ENCODE measurements around the gene FAM193B. TPM values are rescaled to one million over a fixed set of nuclear protein-coding genes. Genes with fewer than 3 reads are reported as not detected.
A peak's percentile ranks its signal among the peaks of the same experiment; 100 is the strongest.

FAM193B gene
- total RNA-seq, 3 donors from 2014 or later (not counting 1 experiment from before 2014, with no cell fraction given), result 203 to 235 (median 216) TPM

DNA sequence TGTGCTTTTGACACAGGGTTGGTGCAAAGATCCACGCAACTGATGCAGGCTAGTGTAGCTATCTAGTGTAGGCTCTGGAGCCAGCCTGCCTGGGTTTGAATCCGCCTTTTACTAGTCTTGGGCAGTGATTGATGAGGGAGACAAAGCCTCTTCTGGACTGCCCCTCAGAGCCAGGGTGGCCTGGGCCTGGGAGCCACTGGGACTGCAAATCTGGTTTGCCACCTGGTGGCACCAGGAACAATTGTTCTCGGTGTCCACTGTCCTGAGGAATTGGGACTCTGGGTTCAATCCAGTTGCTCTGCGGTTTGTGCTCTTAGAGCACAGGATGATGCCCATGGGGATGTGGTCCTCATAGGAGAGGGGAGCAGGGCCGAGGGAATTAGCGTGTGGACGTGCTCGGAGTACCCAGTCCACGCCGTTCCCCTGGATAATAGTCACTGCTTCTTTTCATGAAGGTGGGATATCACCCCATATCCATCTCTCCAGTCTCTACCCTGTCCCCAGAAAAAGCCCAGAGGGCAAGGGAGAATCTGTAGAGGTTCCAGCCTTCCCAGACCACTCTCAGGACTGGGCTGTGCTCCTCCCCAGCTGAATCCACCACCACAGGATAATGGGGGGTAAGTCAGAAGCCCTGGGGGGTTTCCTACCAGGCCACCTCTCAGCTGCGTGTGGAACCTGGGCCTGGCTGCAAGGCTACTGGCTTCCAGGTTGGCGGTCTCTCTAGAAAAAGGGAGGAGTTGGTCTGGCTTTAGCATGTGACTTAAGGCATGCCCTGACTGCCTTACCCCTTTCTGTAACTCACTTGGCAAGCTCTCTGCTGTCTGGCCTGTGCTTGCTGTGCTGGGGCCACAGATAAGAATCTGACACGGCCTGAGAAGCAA, 47.5 kb upstream of the FAM193B start:
- 97% methylated on average over 9 of the region's 13 CpGs for WGBS (ENCODE audit: insufficient coverage)
- no peak overlapping the region for H3K4me3 ChIP-seq (ENCODE audit: low read length)
- Mint-ChIP-seq H3K36me3 (no peaks in the 10 kb centered on the region), H3K27ac (no peak overlapping the region), H3K4me3 (peak overlapping the region; percentile 92), H3K9me3 (no peaks in the 10 kb centered on the region), H3K27me3 (ENCODE audit: low read depth in 2 of 2) (no peaks in the 10 kb centered on the region), H3K4me1 (peaks cover 29 to 47% of the 10 kb centered on the region in 2 donors)
- intact Hi-C loops (cut with micrococcal nuclease), result no loop called here
- no peak for DNase-seq
- no peak for ATAC-seq
- no peaks in the 10 kb centered on the region for H3K36me3 ChIP-seq (ENCODE audit: control insufficient read depth, insufficient read depth, low read length)
- peaks cover 21% of the 10 kb centered on the region for H3K4me1 ChIP-seq (ENCODE audit: control insufficient read depth, insufficient read depth, low read length)
- H3K27ac ChIP-seq (ENCODE audit: low read length), result no peak overlapping the region
- H3K9me3 ChIP-seq (ENCODE audit: control insufficient read depth, insufficient read depth, low read length), result no peaks in the 10 kb centered on the region
- no peaks in the 10 kb centered on the region for H3K27me3 ChIP-seq (ENCODE audit: control insufficient read depth, insufficient read depth, low read length)
- TF ChIP-seq, protein P1, sequence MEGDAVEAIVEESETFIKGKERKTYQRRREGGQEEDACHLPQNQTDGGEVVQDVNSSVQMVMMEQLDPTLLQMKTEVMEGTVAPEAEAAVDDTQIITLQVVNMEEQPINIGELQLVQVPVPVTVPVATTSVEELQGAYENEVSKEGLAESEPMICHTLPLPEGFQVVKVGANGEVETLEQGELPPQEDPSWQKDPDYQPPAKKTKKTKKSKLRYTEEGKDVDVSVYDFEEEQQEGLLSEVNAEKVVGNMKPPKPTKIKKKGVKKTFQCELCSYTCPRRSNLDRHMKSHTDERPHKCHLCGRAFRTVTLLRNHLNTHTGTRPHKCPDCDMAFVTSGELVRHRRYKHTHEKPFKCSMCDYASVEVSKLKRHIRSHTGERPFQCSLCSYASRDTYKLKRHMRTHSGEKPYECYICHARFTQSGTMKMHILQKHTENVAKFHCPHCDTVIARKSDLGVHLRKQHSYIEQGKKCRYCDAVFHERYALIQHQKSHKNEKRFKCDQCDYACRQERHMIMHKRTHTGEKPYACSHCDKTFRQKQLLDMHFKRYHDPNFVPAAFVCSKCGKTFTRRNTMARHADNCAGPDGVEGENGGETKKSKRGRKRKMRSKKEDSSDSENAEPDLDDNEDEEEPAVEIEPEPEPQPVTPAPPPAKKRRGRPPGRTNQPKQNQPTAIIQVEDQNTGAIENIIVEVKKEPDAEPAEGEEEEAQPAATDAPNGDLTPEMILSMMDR (IDR thresholded peaks at IDR 0.05), result no peak

DNA sequence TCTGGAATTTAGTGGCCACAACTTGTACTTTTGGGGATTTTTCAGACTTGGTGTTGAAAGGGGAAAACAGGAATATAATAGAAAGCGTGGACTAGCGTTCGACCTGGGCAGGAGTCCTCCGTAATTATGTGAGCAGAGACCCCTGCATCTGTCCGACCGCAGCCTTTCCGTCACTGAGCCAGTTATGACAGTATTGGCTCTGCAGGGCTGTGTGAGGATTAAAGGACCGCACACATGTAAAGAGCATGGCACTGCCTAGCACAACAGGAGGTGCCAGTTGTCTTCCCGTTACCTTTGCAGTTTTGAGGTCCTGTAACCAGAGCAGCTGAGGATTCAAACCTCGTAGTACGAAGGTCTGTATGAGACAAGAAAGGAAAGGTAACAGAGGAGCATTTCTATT, 46.8 kb upstream of the FAM193B start:
- no peak overlapping the region for H3K27ac ChIP-seq (ENCODE audit: low read length)
- no peaks in the 10 kb centered on the region for H3K36me3 Mint-ChIP-seq
- H3K4me1 ChIP-seq (ENCODE audit: control insufficient read depth, insufficient read depth, low read length), result peaks cover 21% of the 10 kb centered on the region
- H3K4me3 Mint-ChIP-seq, result peak overlapping the region; percentile 92
- H3K9me3 ChIP-seq (ENCODE audit: control insufficient read depth, insufficient read depth, low read length), result no peaks in the 10 kb centered on the region
- peaks cover 29 to 44% of the 10 kb centered on the region in 2 donors for H3K4me1 Mint-ChIP-seq
- peaks cover 4% of the 10 kb centered on the region for H3K36me3 ChIP-seq (ENCODE audit: control insufficient read depth, insufficient read depth, low read length)
- H3K27me3 Mint-ChIP-seq (ENCODE audit: low read depth in 2 of 2), result no peaks in the 10 kb centered on the region
- TF ChIP-seq, protein P1 (IDR thresholded peaks at IDR 0.05), result no peak
- ATAC-seq (no peak), DNase-seq (no peak)
- 97% methylated on average over 11 of the region's 11 CpGs for WGBS (ENCODE audit: insufficient coverage)
- intact Hi-C loops (cut with micrococcal nuclease), result no loop called here
- no peak overlapping the region for H3K4me3 ChIP-seq (ENCODE audit: low read length)
- peak overlapping the region; percentile 81 to 90 for H3K27ac Mint-ChIP-seq
- no peaks in the 10 kb centered on the region for H3K27me3 ChIP-seq (ENCODE audit: control insufficient read depth, insufficient read depth, low read length)
- H3K9me3 Mint-ChIP-seq, result no peaks in the 10 kb centered on the region

DNA sequence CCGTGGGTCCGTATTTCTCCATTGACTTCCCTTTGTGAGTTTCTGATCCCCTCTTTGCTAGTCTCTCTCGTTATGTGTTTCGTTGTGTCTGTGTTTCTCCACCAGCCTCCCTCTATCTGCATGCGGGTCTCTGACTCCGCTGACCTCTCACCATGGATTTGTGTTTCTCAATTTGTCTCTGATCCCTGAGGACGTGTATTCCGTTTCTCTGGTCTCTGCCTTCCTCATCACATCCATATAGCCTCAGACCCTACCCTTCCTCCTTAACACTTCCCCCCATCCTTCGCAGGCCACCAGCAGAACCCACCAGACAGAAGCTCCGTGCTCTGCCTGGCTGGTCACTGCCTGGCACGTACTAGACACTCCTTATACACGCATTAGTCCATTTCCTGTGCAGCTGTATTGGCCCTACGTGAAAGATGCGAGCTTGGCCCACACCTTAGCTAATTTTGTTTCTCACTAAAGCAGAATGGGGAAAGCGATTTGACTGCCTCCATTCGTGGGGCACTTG, 46.2 kb upstream of the FAM193B start:
- H3K9me3 Mint-ChIP-seq, result no peaks in the 10 kb centered on the region
- DNase-seq, result peak in 1 of 2 donors; percentile 43
- Histone ChIP-seq H3K27me3 (ENCODE audit: control insufficient read depth, insufficient read depth, low read length) (no peaks in the 10 kb centered on the region), H3K36me3 (ENCODE audit: control insufficient read depth, insufficient read depth, low read length) (peaks cover 7% of the 10 kb centered on the region), H3K9me3 (ENCODE audit: control insufficient read depth, insufficient read depth, low read length) (no peaks in the 10 kb centered on the region), H3K27ac (ENCODE audit: low read length) (peak overlapping the region; percentile 49), H3K4me1 (ENCODE audit: control insufficient read depth, insufficient read depth, low read length) (peaks cover 21% of the 10 kb centered on the region), H3K4me3 (ENCODE audit: low read length) (peak overlapping the region; percentile 54)
- H3K27me3 Mint-ChIP-seq (ENCODE audit: low read depth in 2 of 2), result no peaks in the 10 kb centered on the region
- H3K36me3 Mint-ChIP-seq, result no peaks in the 10 kb centered on the region
- peak overlapping the region; percentile 92 for H3K4me3 Mint-ChIP-seq
- H3K27ac Mint-ChIP-seq, result peak overlapping the region; percentile 81 to 90
- H3K4me1 Mint-ChIP-seq, result peaks cover 29 to 40% of the 10 kb centered on the region in 2 donors
- intact Hi-C loops (cut with micrococcal nuclease), result no loop called here
- TF ChIP-seq, protein P1 (IDR thresholded peaks at IDR 0.05), result no peak
- 6% methylated on average over 16 of the region's 16 CpGs for WGBS (ENCODE audit: insufficient coverage)
- ATAC-seq, result peak in 1 of 3 donors; percentile 13

All from natural killer cell (primary cell).